ENCODE data around the gene BEX5.

DNA sequence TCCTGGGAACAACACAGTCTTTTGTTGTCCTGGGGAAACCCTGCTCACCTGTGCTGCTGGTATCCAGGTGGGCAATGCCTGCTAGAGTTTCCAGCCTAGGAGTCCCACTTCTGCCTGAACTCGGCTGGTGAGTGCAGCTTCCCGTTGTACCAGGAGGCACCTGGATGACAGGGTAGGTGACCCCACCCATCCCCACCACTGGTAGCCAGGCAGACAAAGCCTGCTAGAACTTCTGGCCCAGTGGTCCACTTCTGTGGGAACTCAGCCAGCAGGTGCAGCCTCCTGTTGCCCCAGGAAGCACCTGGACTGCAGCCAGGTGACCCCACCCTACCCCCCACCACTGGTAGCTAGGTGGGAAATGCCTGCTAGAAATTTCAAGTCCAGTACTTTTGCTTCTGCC is 40.0 kb downstream of the BEX5 start:
- TF ChIP-seq, protein P1, sequence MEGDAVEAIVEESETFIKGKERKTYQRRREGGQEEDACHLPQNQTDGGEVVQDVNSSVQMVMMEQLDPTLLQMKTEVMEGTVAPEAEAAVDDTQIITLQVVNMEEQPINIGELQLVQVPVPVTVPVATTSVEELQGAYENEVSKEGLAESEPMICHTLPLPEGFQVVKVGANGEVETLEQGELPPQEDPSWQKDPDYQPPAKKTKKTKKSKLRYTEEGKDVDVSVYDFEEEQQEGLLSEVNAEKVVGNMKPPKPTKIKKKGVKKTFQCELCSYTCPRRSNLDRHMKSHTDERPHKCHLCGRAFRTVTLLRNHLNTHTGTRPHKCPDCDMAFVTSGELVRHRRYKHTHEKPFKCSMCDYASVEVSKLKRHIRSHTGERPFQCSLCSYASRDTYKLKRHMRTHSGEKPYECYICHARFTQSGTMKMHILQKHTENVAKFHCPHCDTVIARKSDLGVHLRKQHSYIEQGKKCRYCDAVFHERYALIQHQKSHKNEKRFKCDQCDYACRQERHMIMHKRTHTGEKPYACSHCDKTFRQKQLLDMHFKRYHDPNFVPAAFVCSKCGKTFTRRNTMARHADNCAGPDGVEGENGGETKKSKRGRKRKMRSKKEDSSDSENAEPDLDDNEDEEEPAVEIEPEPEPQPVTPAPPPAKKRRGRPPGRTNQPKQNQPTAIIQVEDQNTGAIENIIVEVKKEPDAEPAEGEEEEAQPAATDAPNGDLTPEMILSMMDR (IDR thresholded peaks at IDR 0.05; ENCODE audit: extremely low read depth in 1 of 2, insufficient read depth in 1 of 2, low read depth in 1 of 2, low read length in 2 of 2) = no peak
- TF ChIP-seq POLR2A (IDR thresholded peaks at IDR 0.05; ENCODE audit: low read depth, low read length) (no peak), MYC (IDR thresholded peaks at IDR 0.05; ENCODE audit: low read depth, low read length) (no peak), EZH2 (IDR thresholded peaks at IDR 0.05; ENCODE audit: borderline replicate concordance, low read depth, low read length, severe bottlenecking) (no peak), FOS (IDR thresholded peaks at IDR 0.05; ENCODE audit: borderline replicate concordance, insufficient read depth, low read length) (no peak), GATA2 (IDR thresholded peaks at IDR 0.05; ENCODE audit: insufficient read depth, insufficient read length, low read depth, low read length) (no peak)
